D721Med (cell line): Measurements from ENCODE around the gene DCDC2.
"Not testable (repeated sequence)": the region's sequence is repeated elsewhere in the genome, so short reads cannot be mapped to it uniquely, and the experiment has no call there.

ENCODE experiments used
- DNase-seq: peaks from one replicate; pipeline ENCODE4 v3.0.0; 2011; ENCODE audit warnings: low spot score; ENCODE audit not compliant: insufficient read length
- FAIRE-seq: peaks from 2 replicates; lab custom pipeline; 2011; peaks lifted over from hg19 to GRCh38; lab: Jason Lieb, UNC
- CTCF ChIP-seq: IDR thresholded peaks from 2 replicates; pipeline ENCODE4 v1.5.1; 2012; ENCODE audit warnings: mild to moderate bottlenecking, control low read depth; ENCODE audit not compliant: insufficient read depth; ENCODE audit errors: missing control alignments

The DCDC2 gene

DNA sequence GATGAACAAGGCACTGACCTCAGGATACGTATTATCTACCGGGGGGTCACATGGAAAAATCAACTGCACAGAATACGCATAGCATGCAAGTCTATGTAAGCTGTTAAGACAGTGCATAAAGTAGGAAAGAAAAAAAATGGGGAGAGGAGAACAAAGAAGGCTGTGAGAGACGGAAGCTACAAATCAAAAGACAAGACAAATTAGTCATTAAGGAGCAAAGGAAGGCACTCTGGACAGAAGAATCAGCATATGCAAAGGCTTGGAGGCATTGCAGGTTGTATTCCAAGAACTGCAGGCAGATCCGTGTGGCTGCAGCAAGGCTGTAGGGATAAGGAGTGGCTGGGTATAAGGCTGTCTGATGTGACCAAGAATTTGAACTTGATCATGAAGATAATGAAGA is 142.9 kb downstream of the DCDC2 start:
- no peak for TF ChIP-seq CTCF
- FAIRE-seq = no peak
- DNase-seq = no peak

DNA sequence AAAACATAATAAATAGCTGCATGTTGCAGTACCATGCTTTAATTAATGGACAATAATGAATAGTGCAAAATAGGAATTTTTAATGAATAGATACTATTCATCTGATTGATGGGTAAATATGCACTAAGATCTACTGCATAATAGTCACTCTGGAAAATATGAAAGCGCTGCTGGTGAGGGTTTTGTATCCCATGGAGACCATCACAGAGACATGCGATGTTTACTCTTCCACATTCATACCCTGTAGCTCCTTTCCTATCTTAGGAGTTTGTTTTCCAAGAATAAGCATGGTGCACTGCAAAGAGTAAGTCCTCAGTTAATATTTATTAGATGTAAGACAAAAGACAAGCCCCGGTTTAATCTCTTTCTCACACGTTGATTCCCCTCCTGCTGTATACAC is 150.4 kb downstream of the DCDC2 start:
- DNase-seq (no peak), FAIRE-seq (no peak)

DNA sequence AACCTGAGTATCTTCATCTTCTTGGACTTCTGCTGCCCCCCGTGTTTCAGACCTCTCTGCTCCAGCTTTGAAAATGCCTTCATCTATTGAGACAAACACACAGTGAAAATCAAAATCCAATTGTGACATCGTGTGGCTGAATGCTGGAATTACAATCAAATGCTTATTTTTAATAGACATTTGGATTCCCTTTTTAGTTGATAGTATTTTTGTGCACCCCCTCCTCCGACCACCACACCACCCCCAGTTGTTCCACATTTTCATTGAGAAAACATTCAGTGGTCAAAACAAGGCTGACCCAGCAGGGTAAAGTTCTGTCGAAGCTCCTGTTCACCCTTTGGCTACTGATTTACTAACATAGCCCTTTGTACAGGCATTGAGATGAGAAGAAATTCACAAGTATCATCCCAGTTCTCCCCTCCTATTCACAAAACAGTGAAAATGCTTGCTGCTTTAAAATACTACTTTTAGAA is 152.8 kb downstream of the DCDC2 start:
- FAIRE-seq (peak; percentile 81), DNase-seq (peak; percentile 10)
- TF ChIP-seq CTCF = peak; percentile 73

More for the DNA sequence above, 150.4 kb downstream of the DCDC2 start:
- no peak for TF ChIP-seq CTCF

- not testable (repeated sequence) for FAIRE-seq
Measured at GRCh38 chr6:24204113-24204512, 153.7 kb downstream of the DCDC2 start.

DNA sequence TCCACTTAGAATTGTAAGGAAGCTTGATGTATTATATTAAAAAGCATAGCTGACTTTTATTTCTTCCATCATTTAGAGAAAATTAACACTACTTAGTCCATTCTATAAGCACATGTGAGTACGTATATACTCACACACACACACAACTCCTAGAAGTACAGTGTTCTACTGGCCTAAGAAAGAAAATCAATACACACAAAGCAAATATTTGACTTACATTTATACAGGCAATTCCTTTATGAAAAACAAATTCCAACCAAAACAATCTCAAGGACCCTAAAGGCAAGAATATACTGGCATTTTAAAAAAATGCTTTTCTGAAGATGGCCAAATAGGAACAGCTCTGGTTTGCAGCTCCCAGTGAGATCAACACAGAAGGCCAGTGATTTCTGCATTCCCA is 160.0 kb downstream of the DCDC2 start:
- no peak for FAIRE-seq
- no peak for TF ChIP-seq CTCF

More at GRCh38 chr6:24204113-24204512, 153.7 kb downstream of the DCDC2 start:
- not testable (repeated sequence) for DNase-seq

DNA sequence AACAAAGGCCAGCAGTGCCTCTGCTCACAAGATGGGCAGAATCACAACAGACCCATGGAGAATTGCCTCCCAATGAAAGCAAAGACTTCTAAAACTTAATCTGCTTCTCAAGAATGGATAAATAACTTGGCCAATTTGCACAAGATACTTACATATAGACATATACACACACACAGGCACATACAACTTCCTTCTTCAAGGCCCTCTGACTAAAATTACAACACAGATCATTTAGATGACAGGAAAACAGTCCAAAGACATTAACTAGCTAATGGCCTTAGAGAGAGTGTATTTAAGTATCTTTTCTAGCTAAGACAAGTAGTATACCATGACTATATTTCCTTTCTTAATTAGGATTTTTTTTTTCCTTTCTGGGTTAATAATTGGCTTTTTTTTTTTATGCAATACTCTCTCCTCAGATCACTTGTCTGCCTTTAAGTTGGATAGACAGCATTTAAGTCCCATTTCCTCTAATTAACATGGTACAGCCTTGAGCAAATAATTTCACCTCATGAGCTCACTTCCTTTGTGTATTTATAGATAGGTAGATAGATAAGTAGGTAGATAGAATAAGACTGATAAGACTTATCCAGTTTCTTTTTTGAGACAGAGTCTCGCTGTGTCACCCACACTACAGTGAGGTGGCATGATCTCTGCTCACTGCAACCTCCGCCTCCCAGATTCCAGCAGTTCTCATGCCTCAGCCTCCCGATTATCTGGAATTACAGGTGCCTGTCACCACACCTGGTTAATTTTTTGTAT is 161.8 kb downstream of the DCDC2 start:
- FAIRE-seq = no peak
- no peak for DNase-seq
- no peak for TF ChIP-seq CTCF

More for the DNA sequence above, 160.0 kb downstream of the DCDC2 start:
- no peak for DNase-seq

GRCh38 chr6:24194978-24195700 is 162.7 kb downstream of the DCDC2 start:
- no peak for TF ChIP-seq CTCF
- FAIRE-seq (no peak), DNase-seq (no peak)
